Measurements from ENCODE around the gene SMU1.

DNA sequence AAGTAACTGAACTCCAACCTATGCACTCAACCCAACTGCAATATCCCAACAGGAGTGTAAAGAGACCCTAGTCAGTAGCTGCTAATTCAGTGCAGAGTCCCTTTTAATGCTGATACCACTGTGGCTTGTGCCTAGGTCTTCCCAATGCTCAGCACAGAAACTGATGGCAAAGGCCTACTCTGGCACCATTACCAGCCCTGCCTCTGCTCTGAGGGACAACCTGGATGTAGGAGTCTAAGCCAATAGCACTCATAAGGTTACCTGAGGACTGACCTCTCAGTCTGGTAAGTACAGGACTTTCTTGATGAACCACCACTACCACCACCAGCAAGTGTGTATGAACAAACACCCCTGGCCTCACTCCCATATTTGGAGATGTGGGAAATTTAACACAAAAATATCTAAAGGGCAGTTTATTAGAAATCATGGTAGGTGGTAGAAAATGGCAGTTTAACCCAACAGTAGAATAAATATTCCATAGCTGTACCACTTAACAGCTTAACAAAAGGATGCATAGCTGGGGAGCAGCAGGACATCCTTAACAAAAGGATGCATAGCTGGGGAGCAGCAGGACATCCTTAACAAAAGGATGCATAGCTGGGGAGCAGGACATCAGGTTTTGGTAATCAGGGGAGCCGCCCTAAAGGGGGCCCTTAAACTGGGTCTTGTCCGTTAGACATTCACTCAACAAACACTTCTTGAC, 62.4 kb downstream of the SMU1 start:
- TF ChIP-seq, protein P1, sequence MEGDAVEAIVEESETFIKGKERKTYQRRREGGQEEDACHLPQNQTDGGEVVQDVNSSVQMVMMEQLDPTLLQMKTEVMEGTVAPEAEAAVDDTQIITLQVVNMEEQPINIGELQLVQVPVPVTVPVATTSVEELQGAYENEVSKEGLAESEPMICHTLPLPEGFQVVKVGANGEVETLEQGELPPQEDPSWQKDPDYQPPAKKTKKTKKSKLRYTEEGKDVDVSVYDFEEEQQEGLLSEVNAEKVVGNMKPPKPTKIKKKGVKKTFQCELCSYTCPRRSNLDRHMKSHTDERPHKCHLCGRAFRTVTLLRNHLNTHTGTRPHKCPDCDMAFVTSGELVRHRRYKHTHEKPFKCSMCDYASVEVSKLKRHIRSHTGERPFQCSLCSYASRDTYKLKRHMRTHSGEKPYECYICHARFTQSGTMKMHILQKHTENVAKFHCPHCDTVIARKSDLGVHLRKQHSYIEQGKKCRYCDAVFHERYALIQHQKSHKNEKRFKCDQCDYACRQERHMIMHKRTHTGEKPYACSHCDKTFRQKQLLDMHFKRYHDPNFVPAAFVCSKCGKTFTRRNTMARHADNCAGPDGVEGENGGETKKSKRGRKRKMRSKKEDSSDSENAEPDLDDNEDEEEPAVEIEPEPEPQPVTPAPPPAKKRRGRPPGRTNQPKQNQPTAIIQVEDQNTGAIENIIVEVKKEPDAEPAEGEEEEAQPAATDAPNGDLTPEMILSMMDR (conservative IDR thresholded peaks at IDR 0.05; ENCODE audit: low read length): no peak
- no peak for TF ChIP-seq EZH2phosphoT487 (IDR thresholded peaks at IDR 0.05; ENCODE audit: borderline replicate concordance)
